Measurements from ENCODE around the gene INSR.

- no peak for TF ChIP-seq CTCF (conservative IDR thresholded peaks at IDR 0.05; ENCODE audit: low read depth in 2 of 2)
- no peak for TF ChIP-seq POLR2AphosphoS5 (IDR thresholded peaks at IDR 0.05; ENCODE audit: low read depth)
- no peak for TF ChIP-seq NANOG (IDR thresholded peaks at IDR 0.05; ENCODE audit: borderline replicate concordance)
- no peak for TF ChIP-seq ETS1 (IDR thresholded peaks at IDR 0.05)
- TF ChIP-seq EZH2 (IDR thresholded peaks at IDR 0.05; ENCODE audit: low read depth, unreplicated experiment) = no peak
- no peak for TF ChIP-seq REST (IDR thresholded peaks at IDR 0.05; ENCODE audit: unreplicated experiment)
- no peak for TF ChIP-seq CREB1 (CRISPR knock-in tag; IDR thresholded peaks at IDR 0.05; ENCODE audit: low read depth)
- no peak for TF ChIP-seq EZH2phosphoT487 (IDR thresholded peaks at IDR 0.05; ENCODE audit: unreplicated experiment)
Measured at GRCh38 chr19:7153022-7153421, 141.2 kb downstream of the INSR start.
